Measurements from ENCODE around the gene ANKFN1.

- no peak for TF ChIP-seq CTCF (IDR thresholded peaks at IDR 0.05)
- no peak for TF ChIP-seq POLR2A (IDR thresholded peaks at IDR 0.05)
Measured at GRCh38 chr17:56185491-56186221, 32.4 kb downstream of the ANKFN1 start.
